MM.1S (cell line): ENCODE data around the gene ARHGAP1.

Experiments used
- DNase-seq: peaks from one replicate; pipeline ENCODE4 v3.0.0-alpha.2; 2015
- H2AFZ ChIP-seq: fragments of 300-600 bp; sonication (generic); 2 replicates; pipeline ENCODE4 v1.6.0; 2016; ENCODE audit warnings: antibody characterized with exemption, low read length
- H3F3A ChIP-seq: fragments of 300-600 bp; sonication (generic); 2 replicates; pipeline ENCODE4 v1.6.1; 2016; ENCODE audit warnings: mild to moderate bottlenecking, antibody characterized with exemption, low read length, moderate library complexity, mixed read lengths; ENCODE audit not compliant: insufficient read depth
- H3K27ac ChIP-seq: fragments of 300-600 bp; sonication (generic); 2 replicates; pipeline ENCODE4 v1.5.1; 2016; ENCODE audit warnings: mild to moderate bottlenecking, low read length
- H3K27me3 ChIP-seq: fragments of 300-600 bp; sonication (generic); replicated peaks from 2 replicates; pipeline ENCODE4 v1.6.0; 2016; ENCODE audit warnings: low read length; ENCODE audit not compliant: insufficient read depth
- H3K36me3 ChIP-seq: fragments of 300-600 bp; sonication (generic); replicated peaks from 2 replicates; pipeline ENCODE4 v1.6.1; 2016; ENCODE audit warnings: mild to moderate bottlenecking, low read length, mixed read lengths; ENCODE audit not compliant: insufficient read depth
- H3K4me1 ChIP-seq: fragments of 300-600 bp; sonication (generic); 2 replicates; pipeline ENCODE4 v1.6.1; 2016; ENCODE audit warnings: low read length, mixed read lengths
- H3K4me2 ChIP-seq: fragments of 300-600 bp; sonication (generic); 2 replicates; pipeline ENCODE4 v1.6.0; 2016; ENCODE audit warnings: low read depth, low read length
- H3K4me3 ChIP-seq: fragments of 300-600 bp; sonication (generic); 2 replicates; pipeline ENCODE4 v1.5.1; 2016; ENCODE audit warnings: low read length, mixed read lengths
- H3K79me2 ChIP-seq: fragments of 300-600 bp; sonication (generic); 2 replicates; pipeline ENCODE4 v1.6.1; 2016; ENCODE audit warnings: mixed run types, low read length, mixed read lengths
- H3K9ac ChIP-seq: fragments of 300-600 bp; sonication (generic); 2 replicates; pipeline ENCODE4 v1.6.1; 2016; ENCODE audit warnings: low read length, mixed read lengths
- H3K9me2 ChIP-seq: fragments of 300-600 bp; sonication (generic); replicated peaks from 2 replicates; pipeline ENCODE4 v1.6.1; 2016; ENCODE audit warnings: mild to moderate bottlenecking, low read length, mixed read lengths; ENCODE audit not compliant: insufficient read depth
- H3K9me3 ChIP-seq: fragments of 300-600 bp; sonication (generic); replicated peaks from 2 replicates; pipeline ENCODE4 v1.6.1; 2016; ENCODE audit warnings: mild to moderate bottlenecking, low read length, mixed read lengths; ENCODE audit not compliant: insufficient read depth
- H4K20me1 ChIP-seq: fragments of 300-600 bp; sonication (generic); 2 replicates; pipeline ENCODE4 v1.6.1; 2016; ENCODE audit warnings: mild to moderate bottlenecking, low read length, moderate library complexity, mixed read lengths; ENCODE audit not compliant: insufficient read depth
- CTCF ChIP-seq: fragments of 300-600 bp; sonication (generic); IDR thresholded peaks from 2 replicates; pipeline ENCODE4 v1.5.1; 2016; ENCODE audit warnings: antibody characterized with exemption, low read length, mixed read lengths
- EZH2 ChIP-seq: fragments of 300-600 bp; sonication (generic); optimal IDR thresholded peaks from 2 replicates; pipeline ENCODE3; 2017; ENCODE audit warnings: low read depth, mild to moderate bottlenecking, antibody characterized with exemption, low read length, mixed read lengths
- EZH2phosphoT487 ChIP-seq: fragments of 300-600 bp; sonication (generic); IDR thresholded peaks from 2 replicates; pipeline ENCODE4 v1.6.1; 2018; ENCODE audit warnings: antibody characterized with exemption, low read length

ARHGAP1 gene

DNA sequence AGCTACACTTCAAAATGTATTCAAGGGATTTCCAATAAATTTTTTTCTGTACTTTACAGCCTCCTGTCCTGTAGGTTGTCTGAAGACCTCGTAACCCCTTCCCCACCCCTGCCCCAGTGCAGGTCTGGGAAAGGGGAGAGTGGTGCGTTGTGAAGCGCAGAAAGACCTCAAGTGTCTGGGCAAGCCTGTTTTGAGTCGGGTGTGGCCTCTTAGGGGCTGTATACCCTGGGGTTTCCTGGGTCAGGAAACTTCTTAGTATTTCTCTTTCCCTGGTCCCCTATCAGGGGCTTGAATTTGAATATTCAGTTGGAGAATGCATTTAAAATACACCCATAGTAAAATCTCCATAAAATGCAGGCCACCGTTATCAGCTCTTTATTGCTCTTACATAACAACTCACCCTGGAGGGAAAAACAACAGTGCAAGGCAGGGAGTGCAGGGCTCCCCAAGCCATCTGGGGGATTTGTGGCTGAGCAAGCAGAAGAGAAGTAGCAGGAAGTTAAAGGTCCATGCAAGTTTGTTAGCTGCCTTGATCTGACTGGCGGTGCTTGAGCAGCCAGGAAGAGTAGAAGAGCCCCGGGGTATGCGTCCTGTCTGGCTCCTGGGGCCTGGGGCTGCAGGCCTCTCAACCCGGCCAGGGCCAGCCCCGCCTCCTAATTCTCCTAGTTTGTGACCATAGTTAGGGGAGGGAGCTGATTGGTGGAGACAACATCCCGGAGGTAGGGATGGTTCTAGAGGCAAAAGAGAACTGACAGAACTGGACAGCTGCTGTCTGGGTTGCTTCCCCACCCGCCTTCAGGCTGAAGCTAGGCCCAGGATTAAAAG lies 25.7 kb downstream of the ARHGAP1 start:
- Histone ChIP-seq H3K4me3 (no peak overlapping the region), H3K79me2 (no peaks in the 10 kb centered on the region), H3K9ac (no peak overlapping the region), H3K36me3 (0 out of 2 replicates have a peak, but pooled peaks cover 1% of the 10 kb centered on the region), H3F3A (peaks cover 14% of the 10 kb centered on the region), H3K4me1 (peaks cover 22% of the 10 kb centered on the region), H3K9me2 (no peaks in the 10 kb centered on the region), H3K4me2 (no peak overlapping the region), H3K9me3 (no peaks in the 10 kb centered on the region), H3K27ac (no peak overlapping the region), H2AFZ (no peak overlapping the region), H4K20me1 (no peaks in the 10 kb centered on the region), H3K27me3 (no peaks in the 10 kb centered on the region)
- TF ChIP-seq CTCF (no peak), EZH2phosphoT487 (no peak), EZH2 (no peak)
- DNase-seq: no peak

DNA sequence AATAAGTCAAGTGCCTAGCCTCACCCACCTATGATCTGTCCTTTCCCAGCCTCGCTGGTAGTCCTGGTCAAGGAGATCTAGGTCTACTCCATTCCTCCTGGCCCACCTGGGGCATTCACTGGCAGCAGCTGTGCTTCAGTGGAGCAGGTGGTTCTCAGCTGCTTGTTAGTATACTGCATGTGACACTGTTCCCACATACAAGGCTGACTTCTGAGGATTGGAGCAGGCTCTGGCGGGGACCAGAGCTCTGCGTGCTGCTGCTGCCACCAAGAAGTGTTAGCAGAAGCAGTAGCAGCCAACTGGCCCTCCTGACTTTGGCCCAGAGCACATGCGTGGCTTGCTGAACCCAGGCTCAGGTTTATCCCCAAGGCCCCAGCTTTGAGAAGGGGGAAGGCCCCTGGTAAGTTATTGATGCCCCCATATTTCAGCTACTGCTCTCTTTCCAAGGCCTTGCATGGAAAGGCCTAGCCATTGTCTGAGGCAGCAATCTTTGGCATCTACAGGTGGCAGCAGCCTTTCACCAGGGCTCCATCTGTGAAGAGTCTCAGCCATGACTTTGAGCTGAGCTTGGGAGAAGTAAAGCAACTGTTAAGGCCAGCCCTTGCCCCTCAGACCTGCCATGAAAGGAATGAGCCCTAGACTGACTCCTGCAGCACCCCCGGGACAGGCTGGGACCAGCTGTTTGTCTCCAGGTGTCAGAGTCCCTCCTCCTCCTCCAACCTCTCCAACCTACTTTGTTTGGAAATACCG lies 26.5 kb downstream of the ARHGAP1 start:
- H3K9me3 ChIP-seq: no peaks in the 10 kb centered on the region
- H3K27ac ChIP-seq: no peak overlapping the region
- no peak overlapping the region for H2AFZ ChIP-seq
- H3K4me3 ChIP-seq: no peak overlapping the region
- no peak overlapping the region for H3K4me2 ChIP-seq
- H3K9ac ChIP-seq: no peak overlapping the region
- peaks cover 7% of the 10 kb centered on the region; the same call in 1 of the 2 replicates for H3K36me3 ChIP-seq
- H3K9me2 ChIP-seq: no peaks in the 10 kb centered on the region
- no peaks in the 10 kb centered on the region for H3K27me3 ChIP-seq
- TF ChIP-seq EZH2 (no peak), CTCF (no peak), EZH2phosphoT487 (no peak)
- no peak for DNase-seq
- H3K79me2 ChIP-seq: peaks cover 7% of the 10 kb centered on the region; the same call in 1 of the 2 replicates
- H4K20me1 ChIP-seq: no peaks in the 10 kb centered on the region
- H3K4me1 ChIP-seq: peaks cover 30% of the 10 kb centered on the region
- peaks cover 17% of the 10 kb centered on the region for H3F3A ChIP-seq

DNA sequence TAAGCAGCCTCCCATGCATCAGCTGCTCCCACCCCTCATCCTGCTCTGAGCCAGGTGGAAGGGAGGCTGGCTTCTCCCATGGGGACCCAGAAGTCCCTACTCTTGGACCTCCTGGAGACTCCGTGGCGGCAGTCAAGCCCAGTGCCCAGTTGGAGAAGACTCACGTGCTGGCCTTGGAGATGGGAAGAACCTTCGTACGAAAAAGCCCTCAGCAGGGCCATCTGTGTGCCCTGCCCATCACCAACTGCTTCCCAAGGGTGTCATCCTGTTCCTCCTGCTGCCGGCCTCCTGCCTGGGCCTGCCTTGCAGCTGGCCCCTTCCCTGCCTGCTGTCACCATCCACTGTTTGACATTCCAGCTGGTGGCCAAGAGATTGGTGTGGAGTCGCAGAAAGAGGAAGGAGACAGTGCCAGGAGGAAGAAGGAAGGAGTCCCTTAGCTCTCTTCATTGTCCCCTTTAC lies 28.0 kb downstream of the ARHGAP1 start:
- no peak for DNase-seq
- no peak overlapping the region for H3K9ac ChIP-seq
- H3F3A ChIP-seq: peaks cover 32% of the 10 kb centered on the region
- H3K4me3 ChIP-seq: no peak overlapping the region
- peaks cover 44% of the 10 kb centered on the region for H3K4me1 ChIP-seq
- no peak overlapping the region for H2AFZ ChIP-seq
- H3K9me2 ChIP-seq: no peaks in the 10 kb centered on the region
- H3K9me3 ChIP-seq: no peaks in the 10 kb centered on the region
- no peaks in the 10 kb centered on the region for H3K27me3 ChIP-seq
- peaks cover 12% of the 10 kb centered on the region for H3K79me2 ChIP-seq
- H3K4me2 ChIP-seq: no peak overlapping the region
- TF ChIP-seq EZH2phosphoT487: no peak
- TF ChIP-seq CTCF: no peak
- no peak for TF ChIP-seq EZH2
- H3K36me3 ChIP-seq: peaks cover 7% of the 10 kb centered on the region; the same call in 1 of the 2 replicates
- H3K27ac ChIP-seq: no peak overlapping the region
- no peaks in the 10 kb centered on the region for H4K20me1 ChIP-seq
